UCSD-AML1 (cell line): ENCODE data around the gene RMND1.
"Not testable (repeated sequence)": the region's sequence is repeated elsewhere in the genome, so short reads cannot be mapped to it uniquely, and the experiment has no call there.

ENCODE experiments used
- DNase-seq: peaks from one replicate; lab custom pipeline; 2025; ENCODE audit not compliant: unreplicated experiment; lab: John Stamatoyannopoulos, UW

RMND1 gene

GRCh38 chr6:151452750-151453427 is 963 bp upstream of the RMND1 start:
- DNase-seq: no peak

GRCh38 chr6:151451417-151451949 is 443 bp downstream of the RMND1 start:
- DNase-seq: no peak

- DNase-seq: not testable (repeated sequence)
Measured at GRCh38 chr6:151450928-151451327, 998 bp downstream of the RMND1 start.

GRCh38 chr6:151448623-151449022 is 3.3 kb downstream of the RMND1 start:
- DNase-seq: no peak

- no peak for DNase-seq
Measured at GRCh38 chr6:151447237-151447636, 4.7 kb downstream of the RMND1 start.

GRCh38 chr6:151445482-151445881 is 6.4 kb downstream of the RMND1 start:
- no peak for DNase-seq

GRCh38 chr6:151443911-151444621 is 7.9 kb downstream of the RMND1 start:
- DNase-seq: no peak

- DNase-seq: no peak
Measured at GRCh38 chr6:151443454-151443853, 8.5 kb downstream of the RMND1 start.

- no peak for DNase-seq
Measured at GRCh38 chr6:151442371-151442770, 9.6 kb downstream of the RMND1 start.

- no peak for DNase-seq
Measured at GRCh38 chr6:151441390-151442166, 10.3 kb downstream of the RMND1 start.

GRCh38 chr6:151440930-151441329 is 11.0 kb downstream of the RMND1 start:
- no peak for DNase-seq

GRCh38 chr6:151440498-151440897 is 11.4 kb downstream of the RMND1 start:
- DNase-seq: no peak

GRCh38 chr6:151437401-151437800 is 14.5 kb downstream of the RMND1 start:
- no peak for DNase-seq

- DNase-seq: no peak
Measured at GRCh38 chr6:151436802-151437201, 15.1 kb downstream of the RMND1 start.

- no peak for DNase-seq
Measured at GRCh38 chr6:151436300-151436699, 15.6 kb downstream of the RMND1 start.

GRCh38 chr6:151434369-151434768 is 17.6 kb downstream of the RMND1 start:
- no peak for DNase-seq

- DNase-seq: no peak
Measured at GRCh38 chr6:151432651-151433050, 19.3 kb downstream of the RMND1 start.

- no peak for DNase-seq
Measured at GRCh38 chr6:151431337-151431736, 20.6 kb downstream of the RMND1 start.

- no peak for DNase-seq
Measured at GRCh38 chr6:151430886-151431285, 21.0 kb downstream of the RMND1 start.

- DNase-seq: no peak
Measured at GRCh38 chr6:151428093-151428735, 23.7 kb downstream of the RMND1 start.

GRCh38 chr6:151425561-151425960 is 26.4 kb downstream of the RMND1 start:
- DNase-seq: no peak
